GM13976 (cell line): ENCODE data around the gene PRR35.

Experiments
- DNase-seq: peaks from one replicate; pipeline ENCODE4 v3.0.0; 2012; ENCODE audit warnings: low spot score
- in situ Hi-C: fragments of 300-500 bp; cut with MboI; formaldehyde crosslinking; loops from one replicate; pipeline ENCODE4 v1.12.0; 2022; ENCODE audit warnings: low sequenced_read_pairs, mixed read lengths, inconsistent platforms; ENCODE audit not compliant: unreplicated experiment
- TF ChIP-seq, protein P1 (sequence below): IDR thresholded peaks from 2 replicates; pipeline ENCODE4 v1.5.1; 2012; ENCODE audit warnings: borderline replicate concordance, mild to moderate bottlenecking; ENCODE audit not compliant: insufficient read depth; ENCODE audit errors: extremely low read depth, missing control alignments, control extremely low read depth

Gene PRR35

DNA sequence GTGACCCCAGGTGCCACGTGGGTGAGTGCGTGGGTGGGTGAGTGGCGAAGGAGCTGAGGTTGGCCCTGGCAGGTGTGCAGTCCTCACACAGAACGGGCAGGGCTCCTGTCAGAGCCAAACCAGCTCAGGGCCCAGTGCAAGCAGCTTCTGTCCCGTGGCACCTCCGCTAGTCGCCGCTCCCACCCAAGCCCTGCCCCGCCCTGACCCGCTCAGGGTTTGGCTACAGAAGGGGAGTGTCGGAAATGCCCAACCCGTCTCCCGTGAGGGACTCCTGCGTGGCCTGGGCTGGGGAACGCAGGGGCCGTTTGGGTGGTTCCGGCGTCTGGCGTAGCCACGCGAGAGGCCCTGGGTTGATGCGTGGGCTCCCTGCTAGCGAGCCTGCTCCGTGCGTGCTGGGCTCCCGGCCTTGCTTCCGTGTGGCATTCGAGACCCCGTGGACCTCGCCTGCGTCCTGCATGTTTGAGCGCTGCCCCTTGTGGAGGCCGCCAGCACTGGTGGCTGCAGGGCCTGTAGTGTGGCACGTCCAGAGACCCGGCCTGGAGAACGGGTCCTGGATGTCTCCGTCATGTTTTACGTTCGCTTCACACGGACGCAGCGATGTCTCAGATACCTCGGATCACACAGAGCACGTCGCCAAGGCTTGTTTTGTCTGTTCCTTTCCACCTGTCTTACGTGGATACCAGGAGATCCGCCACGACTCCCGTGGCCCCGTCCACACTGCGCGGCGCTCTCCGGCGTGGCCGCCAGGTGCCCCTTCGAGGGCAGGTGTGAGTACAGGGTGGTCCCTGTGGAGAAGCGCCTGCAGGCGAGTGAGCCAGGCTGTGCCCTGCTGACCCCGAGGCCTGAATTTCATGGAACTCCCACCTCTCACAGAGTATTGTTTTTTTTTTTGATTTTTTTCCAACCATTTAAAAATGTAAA, 22.5 kb upstream of the PRR35 start:
- DNase-seq: no peak
- in situ Hi-C loops: no loop called here

DNA sequence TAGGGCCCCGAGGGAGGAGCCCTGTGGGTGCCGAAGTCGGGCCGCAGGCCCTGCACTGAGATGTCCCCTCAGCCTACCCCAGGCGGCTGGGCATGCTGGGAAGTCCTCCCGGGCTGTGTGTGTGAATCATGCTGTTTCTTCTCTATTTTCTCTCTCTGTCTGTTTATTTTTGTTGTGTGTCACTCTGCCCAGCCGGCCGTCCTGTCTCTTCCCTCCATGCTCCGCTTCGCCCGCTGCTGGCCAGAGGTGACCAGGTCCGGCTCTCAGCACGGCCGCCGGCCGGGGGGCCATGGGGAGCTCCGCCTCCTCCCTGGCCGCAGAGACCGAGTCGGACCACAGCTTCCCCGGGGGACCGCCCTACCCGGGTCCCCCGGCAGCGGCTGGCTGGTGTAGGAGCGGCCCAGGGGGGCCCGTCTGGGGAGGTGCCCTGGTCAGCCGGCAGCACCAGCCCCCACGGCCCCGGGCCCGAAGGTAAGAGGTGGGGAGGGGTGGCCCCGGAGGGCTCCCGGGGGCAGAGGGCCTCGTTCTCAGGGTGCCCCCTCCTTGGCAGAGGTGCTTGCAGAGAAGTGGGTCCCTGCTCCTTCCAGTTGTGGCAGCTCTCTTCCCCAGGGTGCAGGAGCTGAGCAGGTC, 20.2 kb upstream of the PRR35 start:
- in situ Hi-C loops: no loop called here
- no peak for DNase-seq
- TF ChIP-seq, protein P1, sequence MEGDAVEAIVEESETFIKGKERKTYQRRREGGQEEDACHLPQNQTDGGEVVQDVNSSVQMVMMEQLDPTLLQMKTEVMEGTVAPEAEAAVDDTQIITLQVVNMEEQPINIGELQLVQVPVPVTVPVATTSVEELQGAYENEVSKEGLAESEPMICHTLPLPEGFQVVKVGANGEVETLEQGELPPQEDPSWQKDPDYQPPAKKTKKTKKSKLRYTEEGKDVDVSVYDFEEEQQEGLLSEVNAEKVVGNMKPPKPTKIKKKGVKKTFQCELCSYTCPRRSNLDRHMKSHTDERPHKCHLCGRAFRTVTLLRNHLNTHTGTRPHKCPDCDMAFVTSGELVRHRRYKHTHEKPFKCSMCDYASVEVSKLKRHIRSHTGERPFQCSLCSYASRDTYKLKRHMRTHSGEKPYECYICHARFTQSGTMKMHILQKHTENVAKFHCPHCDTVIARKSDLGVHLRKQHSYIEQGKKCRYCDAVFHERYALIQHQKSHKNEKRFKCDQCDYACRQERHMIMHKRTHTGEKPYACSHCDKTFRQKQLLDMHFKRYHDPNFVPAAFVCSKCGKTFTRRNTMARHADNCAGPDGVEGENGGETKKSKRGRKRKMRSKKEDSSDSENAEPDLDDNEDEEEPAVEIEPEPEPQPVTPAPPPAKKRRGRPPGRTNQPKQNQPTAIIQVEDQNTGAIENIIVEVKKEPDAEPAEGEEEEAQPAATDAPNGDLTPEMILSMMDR: no peak

More for the DNA sequence above, 22.5 kb upstream of the PRR35 start:
- TF ChIP-seq, protein P1: no peak

DNA sequence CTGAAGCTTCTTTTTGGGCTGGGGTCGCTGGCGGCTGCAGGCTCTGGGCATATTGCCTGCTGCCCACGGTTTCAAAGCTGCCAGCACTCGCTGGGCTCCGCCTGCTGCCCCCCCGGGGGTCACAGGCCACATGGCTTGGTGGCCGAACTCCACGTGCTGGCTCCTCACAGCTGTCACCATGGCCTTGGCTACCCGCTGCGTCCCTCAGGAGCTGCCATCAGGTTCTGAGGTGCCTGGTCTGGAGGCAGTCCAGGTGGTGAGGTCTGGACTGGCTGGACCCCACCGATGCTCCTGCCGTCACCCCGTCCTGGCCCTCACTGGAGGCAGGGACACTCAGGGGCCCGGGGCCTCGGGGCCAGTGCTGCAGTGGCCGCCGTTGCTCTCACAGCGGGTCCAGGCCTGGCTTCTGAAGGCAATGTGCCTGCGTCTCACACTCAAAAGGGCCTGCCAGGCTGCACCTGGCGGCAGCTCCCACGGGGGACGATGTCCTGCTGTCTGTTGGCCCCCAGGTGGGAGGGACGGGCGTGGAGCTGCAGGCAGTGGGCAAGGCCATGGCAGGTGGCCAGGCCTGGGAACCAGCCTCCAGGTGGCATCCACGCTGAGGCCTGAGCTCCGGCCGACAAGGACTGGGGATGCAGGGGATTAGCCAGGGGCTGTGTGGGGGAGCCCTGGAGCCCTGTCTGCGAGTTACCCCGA, 19.4 kb upstream of the PRR35 start:
- TF ChIP-seq, protein P1: no peak
- in situ Hi-C loops: no loop called here
- no peak for DNase-seq

DNA sequence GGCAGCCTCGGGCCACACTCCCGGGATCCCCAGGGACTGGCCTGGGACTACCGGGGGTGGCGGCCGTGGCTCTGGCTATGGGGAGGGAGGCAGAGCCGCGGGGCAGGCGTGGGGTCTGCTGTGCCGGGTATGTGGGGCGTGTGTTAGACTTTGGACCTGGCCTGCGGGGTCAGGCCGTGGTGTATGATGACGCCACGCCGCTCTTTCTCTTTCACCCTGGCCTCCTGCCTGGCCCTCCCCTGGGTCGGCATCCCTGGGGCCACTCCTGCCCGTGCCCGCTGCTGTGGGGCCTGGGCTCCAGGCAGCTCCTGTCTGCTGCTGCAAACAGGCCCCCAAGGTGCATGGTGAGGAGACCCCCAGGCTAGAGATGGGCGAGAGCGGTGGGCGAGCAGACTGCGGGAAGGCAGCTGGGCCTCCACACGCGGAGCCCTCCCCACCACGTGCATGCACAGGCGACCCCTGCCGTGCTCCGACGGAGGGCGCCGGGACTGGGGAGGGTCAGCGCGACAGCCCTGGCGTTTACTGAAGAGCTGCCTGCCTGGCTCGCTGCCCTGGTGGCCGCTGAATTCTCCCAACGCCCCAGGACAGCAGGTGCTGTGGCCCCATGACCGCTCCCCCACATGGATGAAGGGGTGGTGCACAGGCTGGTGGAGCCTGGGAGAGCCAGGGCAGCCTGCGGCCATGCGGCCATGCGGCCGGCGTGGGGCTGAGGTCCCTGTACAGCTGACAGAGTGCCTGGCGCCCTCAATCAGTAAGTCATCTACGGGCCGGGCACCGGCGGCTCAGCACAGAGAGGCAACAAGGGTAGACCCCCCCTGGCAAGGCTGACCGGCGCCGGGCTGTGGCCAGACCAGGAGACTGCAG, 16.7 kb upstream of the PRR35 start:
- DNase-seq: no peak
- in situ Hi-C loops: no loop called here
- TF ChIP-seq, protein P1: no peak

DNA sequence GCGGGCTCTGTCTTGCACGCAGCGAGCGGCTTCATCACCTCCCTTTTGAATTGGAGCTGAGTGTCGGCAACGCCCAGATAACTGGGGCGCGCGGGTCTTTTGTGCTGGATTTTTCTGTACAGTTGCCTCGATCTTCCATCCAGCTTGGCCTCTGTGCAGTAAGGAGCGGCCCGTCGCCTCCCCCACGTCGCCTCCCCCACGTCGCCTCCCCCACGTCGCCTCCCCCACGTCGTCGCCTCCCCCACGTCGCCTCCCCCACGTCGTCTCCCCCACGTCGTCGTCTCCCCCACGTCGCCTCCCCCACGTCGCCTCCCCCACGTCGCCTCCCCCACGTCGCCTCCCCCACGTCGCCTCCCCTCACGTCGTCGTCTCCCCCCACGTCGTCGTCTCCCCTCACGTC, 15.7 kb upstream of the PRR35 start:
- DNase-seq: no peak
- in situ Hi-C loops: no loop called here
- TF ChIP-seq, protein P1: no peak
